ENCODE results near the gene HVCN1.
A peak's percentile ranks its signal among the peaks of the same experiment; 100 is the strongest.

The HVCN1 gene

DNA sequence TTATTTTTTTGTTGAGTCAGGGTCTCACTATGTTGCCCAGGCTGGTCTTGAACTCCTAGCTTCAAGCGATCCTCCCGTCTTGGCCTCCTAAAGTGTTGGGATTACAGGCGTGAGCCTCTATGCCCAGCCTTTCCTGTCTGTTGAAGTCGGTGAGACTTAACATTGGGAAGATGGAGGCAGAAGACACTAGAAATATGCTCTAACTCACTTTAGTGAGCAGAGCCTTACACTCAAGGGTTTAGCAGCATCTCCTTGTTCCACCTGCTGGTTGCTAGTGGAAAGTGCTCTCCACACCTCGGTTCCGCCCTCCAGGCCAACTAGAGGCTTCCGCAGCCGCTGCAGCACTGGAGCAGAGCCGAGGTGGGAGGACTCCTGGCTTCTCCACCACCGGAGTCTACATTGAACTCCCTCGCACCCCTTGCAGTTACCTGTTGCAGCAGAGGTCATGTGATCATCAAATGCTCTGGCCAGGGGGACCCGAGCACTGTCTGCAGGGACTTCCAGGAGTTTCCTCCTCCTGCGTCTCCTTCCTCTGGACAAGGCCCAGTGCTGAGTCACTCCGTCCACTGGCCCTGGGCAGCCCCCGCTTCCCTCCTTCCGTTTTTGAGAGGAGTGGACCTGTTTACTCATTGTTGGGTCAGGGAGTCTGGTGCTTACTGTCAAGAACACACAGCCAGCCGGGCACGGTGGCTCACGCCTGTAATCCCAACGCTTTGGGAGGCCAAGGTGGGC, 9.4 kb upstream of the HVCN1 start:
- peak; percentile 32 to 92 (median 61) for DNase-seq

DNA sequence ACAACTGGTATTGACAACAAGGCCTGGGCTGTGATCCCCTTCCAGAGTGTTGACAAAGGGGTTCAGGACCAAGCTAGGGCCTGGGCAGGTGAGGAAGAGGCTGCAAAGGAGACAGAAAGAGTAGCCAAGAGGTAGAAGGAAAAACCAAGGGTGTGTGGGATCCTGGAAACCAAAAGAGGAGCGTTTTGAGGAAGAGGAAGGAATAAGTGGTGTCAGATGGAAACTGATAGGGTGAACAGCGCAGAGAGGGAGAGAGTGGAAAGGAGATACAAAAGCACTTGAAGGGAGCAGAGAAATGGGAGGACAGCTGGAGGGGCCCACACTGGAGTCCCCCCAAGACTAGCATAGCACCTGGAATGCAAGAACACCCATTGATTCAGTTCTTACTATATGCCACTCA, 8.3 kb upstream of the HVCN1 start:
- DNase-seq = no peak

DNA sequence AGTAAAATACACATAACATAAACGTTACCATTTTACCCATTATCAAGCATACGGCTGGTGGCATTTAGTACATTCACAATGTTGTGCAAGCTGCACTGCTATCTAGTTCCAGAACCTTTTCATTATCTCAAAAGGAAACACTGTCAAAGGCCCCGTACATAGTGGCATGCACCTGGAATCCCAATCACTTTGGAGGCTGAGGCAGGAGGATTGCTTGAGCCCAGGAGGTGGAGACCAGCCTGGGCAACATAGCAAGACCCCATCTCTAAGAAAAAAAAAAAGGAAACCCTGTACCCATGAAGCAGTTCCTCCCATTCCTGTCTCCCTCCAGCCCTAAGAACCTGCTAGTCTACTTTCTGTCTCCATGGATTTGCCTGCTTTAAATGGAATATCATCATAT, 7.4 kb upstream of the HVCN1 start:
- DNase-seq = no peak

DNA sequence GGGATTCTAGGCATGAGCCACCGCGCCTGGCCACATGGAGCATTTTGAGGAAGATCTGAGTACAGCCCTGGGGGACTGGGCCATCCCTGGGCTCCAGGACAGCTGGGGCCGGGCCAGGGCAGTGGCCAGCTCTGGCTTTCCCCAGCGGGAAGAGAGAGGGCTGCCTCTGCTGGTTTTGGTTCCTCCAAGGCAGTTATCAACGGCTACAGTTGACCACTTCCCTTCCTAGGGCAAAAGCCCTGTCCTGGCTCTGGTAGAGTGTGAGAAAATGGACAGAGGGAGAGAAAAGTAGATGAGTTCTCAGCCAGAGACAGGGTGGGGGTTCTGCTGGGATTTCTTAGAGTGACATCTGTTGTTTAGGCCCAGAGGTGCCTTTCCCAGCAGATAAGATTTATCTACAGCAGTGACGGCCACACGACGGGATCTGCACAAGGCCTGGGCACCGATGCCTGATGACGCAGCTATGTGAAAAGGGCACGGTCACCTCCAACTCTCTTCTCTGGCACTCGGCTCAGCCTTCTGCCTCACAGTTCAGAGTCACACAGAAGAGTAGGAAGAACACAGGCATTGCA, 5.5 kb upstream of the HVCN1 start:
- no peak for DNase-seq

DNA sequence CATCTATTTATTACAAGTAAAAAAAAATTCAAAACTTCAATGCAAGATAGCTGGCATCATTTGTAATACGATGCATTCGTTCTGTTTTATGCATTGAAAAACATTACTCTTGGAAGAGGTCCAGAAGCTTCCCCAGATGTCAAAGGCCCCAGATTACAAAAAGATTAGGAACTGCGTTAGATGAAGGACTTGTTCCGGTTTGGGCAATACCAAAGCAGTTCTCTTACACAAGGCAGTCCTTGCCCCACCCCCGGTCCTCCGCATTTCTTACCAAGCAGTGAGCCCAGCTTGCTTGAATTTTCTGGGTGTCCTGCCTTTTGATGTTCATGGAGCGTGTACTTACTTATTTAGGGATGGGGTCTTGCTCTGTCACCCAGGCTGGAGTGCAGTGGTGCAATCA, 4.8 kb upstream of the HVCN1 start:
- DNase-seq = no peak

DNA sequence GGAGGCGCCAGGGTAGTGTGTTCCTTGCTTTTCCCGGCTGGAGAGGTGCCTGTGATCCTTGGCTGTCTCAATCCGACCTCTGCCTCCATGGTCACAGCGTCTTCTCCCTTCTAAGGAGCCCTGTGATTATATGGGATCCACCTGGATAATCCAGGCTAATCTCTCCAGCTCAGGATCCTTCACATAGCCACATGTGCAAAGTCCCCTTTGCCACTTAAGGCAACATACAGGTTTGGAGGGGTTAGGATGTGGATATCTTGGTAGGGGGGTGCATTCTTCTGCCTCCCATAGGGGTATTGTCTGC, 1.2 kb upstream of the HVCN1 start:
- DNase-seq = no peak

DNA sequence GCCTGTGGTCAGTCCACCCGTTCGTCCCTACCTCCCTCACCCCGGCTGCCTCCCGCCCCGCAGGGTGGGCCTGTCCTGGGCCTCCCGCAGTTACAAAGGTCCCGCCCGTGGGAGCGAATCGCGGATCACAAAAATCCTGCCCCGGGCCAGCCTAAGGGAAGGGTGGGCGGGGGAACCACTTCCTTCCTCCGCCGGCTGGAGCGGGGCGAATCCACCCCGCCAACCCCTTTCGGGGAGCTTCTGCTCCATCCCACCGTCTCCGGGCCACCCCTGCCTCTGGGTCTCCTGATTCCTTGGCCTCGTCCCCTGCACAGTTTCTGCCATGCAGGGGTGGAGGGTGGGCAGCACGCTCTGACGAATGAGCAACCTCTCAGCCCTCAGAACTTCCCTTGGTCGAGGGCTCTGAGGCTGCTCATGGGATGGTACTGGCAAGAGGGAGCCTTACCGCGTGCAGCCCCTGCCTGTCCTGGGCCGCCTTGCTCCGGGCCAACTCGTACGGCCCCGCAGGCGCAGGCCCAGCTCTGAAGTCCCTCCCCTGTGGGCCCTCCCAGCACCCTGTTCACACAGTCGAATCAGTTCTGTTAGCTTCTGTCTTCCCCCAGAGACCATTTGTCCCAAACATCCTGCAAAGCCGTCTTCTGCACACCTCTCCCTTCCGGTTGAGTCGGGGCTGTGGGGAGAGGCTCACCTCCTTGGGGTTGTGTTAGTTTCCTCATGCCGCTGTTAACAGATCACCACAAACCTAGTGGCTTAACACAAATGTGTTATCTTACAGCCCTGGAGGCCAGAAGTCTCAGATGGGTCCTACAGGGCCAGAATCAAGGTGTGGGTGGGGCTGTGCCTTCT, 589 bp upstream of the HVCN1 start:
- DNase-seq = peak; percentile 13 to 83 (median 34)

DNA sequence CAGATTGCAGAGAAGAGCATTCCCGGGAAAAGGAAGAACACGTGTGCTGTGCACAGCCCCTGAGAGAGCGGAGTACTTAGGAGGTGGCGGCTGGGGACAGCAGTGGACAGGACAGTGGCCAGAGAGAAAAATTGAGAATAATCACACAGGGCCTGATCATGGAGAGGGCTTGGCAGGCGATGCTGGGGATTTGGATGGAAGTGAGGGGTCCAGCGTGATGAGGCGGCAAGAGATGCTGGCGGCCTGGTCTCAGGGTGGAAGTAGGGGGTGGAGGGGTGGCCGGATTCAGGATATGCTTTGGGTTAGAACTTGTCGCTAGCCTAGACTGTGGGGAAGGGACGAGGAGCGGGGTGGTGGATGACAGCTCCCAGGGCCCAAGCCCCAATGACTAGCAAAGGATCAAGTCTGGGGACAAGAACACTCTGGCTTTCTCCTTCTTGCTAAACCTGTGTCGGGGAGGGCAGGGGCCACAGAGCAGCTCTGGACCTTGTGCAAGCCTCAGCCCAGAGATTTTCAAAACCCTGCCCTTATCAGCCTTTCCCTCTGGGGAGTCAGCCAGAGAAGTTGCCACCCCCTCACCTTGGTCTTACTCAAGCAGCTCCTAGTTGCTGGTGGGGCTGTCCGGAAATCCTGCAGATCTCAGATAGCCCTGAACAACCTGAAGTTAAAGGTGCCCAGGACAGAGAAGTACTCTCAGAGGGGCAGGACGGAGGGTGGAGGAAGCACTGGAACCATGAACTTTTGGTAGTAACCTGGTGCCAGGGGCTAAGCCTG, 1.3 kb downstream of the HVCN1 start:
- peak in 1 of 5 experiments; percentile 27 for DNase-seq

DNA sequence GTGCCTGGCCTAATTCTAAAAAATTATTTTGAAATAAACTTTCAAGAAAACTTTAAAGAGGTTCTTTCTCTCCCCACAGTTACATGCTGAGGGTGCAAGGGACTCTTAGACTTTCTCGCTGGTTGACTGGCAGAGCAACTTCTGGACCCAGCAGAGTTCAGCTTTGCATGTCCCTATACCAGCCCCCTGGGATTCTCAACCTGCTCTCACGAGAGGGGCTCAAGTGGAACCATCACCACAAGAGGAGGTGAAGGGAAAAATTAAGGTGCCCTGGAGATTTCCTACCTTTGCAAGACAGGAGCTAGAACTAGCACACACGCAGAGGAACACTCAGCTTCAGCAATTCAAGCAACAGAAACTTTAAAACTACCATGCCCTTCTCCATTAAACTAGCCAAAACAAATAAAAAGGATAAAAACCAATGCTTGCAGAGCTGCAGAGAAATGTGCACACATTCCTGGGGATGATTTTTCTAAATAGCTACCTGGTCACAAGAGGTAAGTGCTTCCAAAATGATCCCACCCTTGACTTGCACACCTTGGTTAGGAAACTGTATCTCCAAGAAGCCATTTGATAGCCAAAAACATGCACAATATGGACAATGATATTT, 2.5 kb downstream of the HVCN1 start:
- no peak for DNase-seq

DNA sequence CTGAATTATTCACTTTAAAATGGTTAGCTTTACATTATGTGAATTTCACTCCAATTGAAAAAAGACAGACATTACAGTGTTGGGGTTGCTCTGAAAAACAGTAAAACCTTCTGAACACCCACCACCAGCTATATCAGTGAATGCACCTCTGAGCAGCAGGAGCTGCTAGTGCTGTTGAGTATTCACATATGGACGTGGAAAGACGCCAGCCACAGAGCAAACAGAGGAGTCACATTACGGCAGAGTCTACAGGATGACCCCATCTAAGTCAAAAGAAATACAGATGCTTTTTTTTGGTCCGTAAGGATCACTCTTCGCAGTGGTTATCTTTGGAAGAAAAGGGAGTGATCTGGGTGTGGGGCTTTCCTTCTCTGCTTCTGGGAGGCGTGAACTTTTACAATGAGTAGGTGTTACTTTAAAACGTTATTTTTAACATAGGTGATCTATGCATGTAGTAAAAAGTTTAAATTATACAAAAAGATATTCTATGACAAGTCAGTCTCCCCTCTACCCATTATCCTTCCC, 4.5 kb downstream of the HVCN1 start:
- DNase-seq = no peak

DNA sequence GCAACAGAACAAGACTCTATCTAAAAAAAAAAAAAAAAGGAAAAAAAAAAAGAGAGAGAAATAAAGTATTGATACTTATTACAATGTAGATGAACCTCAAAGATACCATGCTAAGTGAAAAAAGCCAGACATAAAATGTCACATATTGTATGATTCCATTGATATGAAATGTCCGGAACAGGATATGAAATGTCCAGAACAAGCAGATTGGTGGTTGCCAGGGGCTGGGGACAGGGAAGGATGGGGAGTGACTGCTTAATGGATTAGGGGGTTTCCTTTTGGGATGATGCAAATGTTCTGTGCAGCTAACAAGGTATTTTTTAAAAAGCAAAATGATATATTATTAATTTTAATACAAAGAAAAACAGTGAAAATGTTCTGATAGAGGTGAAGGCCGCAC, 5.0 kb downstream of the HVCN1 start:
- no peak for DNase-seq

DNA sequence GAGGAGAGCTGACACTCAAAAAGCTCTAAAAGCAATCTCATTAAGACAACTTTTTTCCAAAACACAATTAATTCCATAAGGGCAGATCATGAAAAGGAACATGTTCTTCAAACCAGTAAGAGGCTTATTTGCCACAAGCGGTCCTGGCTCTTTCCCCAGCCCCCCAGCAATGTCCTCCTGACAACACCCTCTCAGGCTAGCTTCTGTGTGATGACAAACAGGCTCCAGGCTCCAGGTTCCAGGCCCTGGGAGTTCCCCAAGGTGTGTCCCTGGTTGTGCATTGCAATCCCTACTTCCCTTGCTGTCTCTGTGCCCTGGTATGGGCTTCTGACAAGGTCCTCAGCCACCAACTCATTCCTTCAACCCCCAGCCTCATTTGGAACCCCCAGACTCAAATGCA, 8.9 kb downstream of the HVCN1 start:
- DNase-seq = no peak

DNA sequence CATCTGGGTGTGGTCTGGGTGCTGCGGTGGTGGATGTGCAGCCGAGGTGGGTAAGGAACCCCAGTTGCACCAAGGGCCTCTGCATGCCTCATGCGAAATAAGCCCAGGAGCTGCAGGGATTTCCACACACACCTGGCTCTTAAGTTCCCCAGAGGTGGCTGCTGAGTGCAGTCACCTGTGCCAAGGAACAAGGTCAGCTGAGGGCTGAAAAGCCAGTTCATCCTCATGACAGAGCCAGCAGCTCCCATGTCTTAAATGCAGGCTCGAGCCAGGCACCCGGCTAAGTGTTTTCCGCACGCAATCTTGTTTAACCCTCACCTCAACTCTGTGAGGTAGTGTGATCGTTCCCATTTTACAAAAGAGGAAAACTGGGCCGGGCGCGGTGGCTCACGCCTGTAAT, 9.7 kb downstream of the HVCN1 start:
- DNase-seq = no peak

DNA sequence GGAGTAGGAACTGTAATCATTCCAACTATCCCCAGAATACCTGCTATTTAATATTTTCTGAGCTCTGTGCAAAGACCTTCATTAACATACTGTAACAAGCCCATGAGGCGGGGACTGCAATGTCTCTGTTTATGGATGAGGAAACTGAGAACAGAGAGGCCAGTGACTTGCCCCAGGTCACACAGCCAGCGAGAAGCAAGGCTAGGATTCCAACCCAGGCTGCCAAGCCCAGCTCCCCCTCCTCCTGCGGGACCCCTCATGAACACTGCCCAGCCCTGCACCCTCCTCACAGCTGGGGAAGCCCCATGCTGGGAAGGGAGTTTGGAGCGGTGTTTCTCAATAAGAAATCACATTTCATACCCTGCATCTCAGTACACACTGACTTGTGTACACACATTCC, 10.9 kb downstream of the HVCN1 start:
- DNase-seq = no peak

DNA sequence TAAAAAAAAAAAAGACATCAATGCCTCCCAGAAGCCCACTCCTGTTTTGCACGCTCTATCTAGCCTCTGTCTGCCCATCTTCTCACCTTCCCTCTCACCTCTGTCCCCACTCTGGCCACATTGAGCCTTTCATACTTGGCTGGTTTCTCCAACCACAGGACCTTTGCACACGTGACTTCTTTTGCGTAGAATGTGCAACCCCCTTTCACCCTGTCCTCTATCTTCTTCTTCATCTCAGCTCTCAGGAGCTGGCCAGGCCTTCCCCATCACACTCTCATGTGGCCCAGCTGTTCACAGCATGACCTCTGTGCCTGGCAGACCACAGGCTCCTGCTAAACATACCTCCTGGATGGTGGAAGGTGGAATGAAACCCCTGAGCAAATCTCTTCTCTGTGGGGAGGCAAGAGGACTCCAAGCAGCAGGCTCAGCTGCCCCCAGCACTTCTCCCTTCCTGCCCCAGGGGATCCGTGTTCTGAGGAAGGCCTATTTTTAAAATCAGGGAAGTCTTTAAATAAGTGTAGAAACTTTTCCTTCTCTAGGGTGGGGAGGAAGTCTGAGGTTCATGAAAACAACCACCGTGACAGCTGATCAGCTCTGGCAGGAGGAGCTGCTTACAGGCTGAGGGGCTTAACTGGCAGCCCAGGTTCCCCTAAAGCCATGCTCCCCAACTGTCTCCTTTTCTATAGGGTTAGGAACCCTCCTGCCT, 11.6 kb downstream of the HVCN1 start:
- DNase-seq = peak in 1 of 5 experiments; percentile 19

DNA sequence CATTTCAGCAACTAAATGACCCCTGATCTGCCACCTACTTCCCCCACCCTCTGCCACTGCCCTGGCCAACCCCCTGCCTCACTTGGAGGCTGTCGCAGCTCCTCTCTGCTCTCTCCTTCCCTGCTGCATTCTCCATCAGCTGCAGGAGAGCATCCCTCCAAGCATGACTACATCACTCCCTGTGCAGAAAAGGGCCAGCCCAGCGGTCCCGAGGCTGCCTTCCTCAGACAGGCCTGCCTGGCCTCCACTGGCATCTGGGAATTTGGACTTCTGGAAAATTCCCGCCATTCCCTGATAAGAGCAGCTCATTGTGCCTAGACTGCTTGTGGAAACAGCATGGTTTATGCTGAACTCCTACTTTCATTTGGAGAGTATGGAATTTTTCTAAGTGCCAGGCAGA, 12.7 kb downstream of the HVCN1 start:
- DNase-seq = no peak

DNA sequence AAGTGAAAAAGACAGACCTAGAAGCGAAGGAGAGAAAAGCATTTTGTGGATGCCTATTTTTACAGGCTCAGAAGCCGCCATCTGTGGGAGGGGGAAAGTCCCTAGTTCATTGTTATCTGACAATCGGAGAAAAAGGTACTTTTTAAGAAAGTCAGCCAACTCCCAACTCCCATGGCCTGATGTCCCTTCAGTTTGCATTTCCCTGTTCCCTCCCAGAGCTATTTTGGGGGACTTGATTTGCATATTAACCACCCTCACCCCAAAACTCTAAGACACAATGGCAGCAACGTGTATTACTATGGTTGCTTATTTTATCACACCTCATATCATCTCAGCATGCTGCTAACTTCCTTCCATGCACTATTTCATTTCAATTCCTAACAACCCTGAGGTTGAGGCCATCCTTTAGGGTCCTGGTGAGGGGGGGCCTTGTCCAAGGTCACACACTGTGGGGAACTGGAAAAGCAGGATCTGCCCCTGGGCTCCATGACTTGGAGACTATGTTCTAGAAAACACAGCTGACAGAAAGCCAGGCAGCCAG, 18.7 kb downstream of the HVCN1 start:
- peak in 2 of 5 experiments; percentile 33 to 49 for DNase-seq

DNA sequence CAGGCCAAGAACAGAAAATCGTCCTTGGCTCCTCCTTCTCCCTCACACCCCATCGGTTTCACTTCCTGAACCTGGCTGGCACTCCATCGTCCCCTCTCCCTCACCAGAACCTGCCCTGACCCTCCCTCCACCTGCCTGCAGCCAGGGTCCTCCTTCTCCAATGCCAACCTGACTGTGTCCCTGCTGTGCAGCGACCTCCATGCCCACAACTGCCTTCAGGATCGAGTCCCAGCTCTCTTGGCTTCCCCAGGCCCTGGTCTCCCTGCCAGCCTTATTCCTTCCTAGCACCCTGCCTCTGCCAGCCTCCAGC, 19.8 kb downstream of the HVCN1 start:
- DNase-seq = no peak

DNA sequence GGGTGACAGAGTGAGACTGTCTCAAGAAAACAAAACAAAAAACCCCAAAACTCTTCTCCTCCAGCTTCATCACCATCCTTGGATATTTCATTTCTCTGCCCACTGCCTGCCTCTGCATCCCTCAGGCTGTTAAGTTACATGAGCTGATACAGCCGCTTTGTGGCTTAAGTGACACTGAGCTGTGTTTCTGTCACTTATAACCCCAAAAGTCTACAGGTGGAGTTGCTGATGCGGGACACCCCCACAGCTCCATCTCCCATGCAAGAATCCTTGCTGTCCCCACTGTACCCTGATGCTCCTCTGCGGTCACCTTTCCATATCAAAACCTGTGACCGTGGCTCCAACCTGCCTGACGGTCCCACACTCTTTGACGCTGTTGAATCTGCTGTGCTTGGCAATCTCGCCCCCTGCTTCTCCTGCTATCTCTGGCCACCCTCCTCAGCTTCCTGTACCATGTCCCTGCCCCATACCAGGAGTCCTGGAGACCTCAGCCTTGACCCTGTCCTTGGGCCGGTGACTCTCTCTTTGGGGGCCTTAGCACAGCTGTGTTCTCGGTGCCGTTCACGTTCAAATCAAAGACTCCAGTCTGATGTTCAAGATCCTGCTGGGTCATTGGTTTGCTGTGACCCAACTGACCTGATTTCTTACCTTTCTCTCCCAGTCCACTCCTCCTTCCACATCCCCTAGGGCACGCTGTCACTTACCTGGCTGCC, 20.3 kb downstream of the HVCN1 start:
- no peak for DNase-seq

DNA sequence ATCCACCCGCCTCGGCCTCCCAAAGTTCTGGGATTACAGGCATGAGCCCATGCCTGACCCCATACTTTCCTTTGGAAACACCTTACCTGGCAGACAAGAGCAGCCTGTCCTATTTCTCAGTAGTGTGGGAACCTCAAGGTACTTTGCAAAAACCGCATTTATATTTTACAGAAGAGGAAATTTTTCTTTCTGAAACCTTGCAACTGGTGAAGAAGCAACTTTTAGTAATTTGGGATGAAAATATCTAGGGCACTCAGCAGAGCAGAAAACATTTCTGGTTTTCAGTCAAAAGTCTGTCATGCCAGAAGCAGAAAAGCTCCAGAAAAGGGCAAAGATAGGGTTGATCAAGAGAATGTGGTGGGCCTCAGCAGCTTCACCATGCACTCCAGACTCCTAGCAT, 21.2 kb downstream of the HVCN1 start:
- DNase-seq = no peak

DNA sequence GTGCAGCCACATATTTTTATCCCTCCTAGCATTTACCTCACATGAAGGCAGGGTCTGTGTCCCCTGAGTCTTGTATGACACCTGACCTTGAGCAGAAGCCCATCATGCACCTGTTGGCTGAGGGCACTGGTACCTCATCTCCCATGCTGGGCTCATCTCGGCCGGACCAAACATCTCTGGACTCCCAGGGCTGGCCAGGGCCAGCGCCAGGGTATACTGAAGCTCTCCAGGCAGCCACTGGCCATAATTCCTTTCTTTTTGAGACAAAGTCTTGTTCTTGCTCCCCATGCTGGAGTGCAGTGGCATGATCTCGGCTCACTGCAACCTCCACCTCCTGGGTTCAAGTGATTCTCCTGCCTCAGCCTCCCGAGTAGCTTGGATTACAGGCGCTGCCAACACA, 22.0 kb downstream of the HVCN1 start:
- DNase-seq = no peak
